Large intestine (tissue), 3 donors: ENCODE measurements around the gene SLC16A8. TPM values are rescaled to one million over a fixed set of nuclear protein-coding genes. Genes with fewer than 3 reads are reported as not detected.

ENCODE experiments used
- DNase-seq, 2 donors: peaks; one replicate each; pipeline versions ENCODE4 v3.0.0 to v3.0.0-alpha.2; 2013
- H3K27ac ChIP-seq: one replicate; pipeline ENCODE4 v1.5.1; 2013; ENCODE audit warnings: low read length
- H3K27me3 ChIP-seq: 2 replicates; pipeline ENCODE4 v1.6.1; 2013; ENCODE audit warnings: low read length; ENCODE audit not compliant: control insufficient read depth, insufficient read depth
- H3K36me3 ChIP-seq: 2 replicates; pipeline ENCODE4 v1.6.1; 2013; ENCODE audit warnings: low read length; ENCODE audit not compliant: control insufficient read depth, insufficient read depth
- H3K4me1 ChIP-seq: one replicate; pipeline ENCODE4 v1.6.1; 2013; ENCODE audit warnings: low read length; ENCODE audit not compliant: control insufficient read depth, insufficient read depth
- H3K4me3 ChIP-seq: one replicate; pipeline ENCODE4 v1.5.1; 2013; ENCODE audit warnings: low read length
- H3K9me3 ChIP-seq: one replicate; pipeline ENCODE4 v1.6.1; 2013; ENCODE audit warnings: mild to moderate bottlenecking, low read depth, low read length, moderate library complexity; ENCODE audit not compliant: control insufficient read depth
- WGBS: methylation state at CpG from one replicate; pipeline ENCODE4 v1.1.5; 2013; ENCODE audit warnings: low lambda C conversion rate; ENCODE audit not compliant: insufficient coverage; 5-methylcytosine and 5-hydroxymethylcytosine counted together
- polyA plus RNA-seq: library from polyadenylated mRNA; unstranded; fragments of 120-200 nt; gene quantifications from one replicate; pipeline ENCODE4 v1.2.1, GENCODE V29; 2013

SLC16A8 gene
- polyA plus RNA-seq, 1 donor: 2.3 TPM

DNA sequence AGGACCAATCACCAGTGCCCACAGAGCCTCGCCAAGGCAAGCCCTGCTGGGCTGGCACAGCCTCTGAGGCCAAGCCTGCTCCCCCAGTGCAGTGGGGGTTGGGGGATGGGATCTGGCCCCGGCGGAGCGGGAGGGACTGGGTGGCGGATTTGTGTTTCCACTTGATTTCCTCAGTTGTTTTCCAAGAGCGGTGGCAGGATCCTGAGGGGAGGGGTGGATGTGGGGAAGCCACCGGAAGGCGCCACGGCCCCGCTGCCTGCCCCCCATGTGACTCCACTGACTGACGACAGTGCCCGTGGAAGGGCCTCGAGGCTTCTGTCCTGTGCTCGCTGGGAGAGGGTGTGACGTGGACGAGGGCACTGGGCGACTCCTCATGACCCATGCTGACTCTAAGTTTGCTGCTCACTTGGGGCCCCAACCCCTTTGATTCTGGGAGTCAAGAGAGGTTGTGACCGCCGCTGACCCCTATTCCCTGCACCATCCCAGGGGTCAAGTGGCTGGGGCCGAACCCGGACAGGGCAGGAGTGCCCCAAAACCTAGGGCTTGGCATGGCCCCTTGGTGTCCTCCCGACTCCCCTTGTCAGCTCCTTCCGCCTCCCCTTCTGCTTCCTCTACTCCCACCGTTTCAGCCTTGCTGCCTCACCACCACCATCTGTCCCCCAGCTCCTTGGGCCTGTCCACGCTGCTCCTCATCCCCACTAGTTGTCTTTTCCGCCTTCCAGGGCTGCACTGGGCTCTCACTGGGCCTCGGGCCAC is 50.3 kb downstream of the SLC16A8 start:
- Histone ChIP-seq H3K4me3 (no peak overlapping the region), H3K36me3 (no peaks in the 10 kb centered on the region), H3K27ac (no peak overlapping the region), H3K4me1 (peaks cover 21% of the 10 kb centered on the region), H3K9me3 (no peaks in the 10 kb centered on the region), H3K27me3 (no peaks in the 10 kb centered on the region)
- DNase-seq: no peak
- WGBS: 80% methylated on average over 3 of the region's 27 CpGs

DNA sequence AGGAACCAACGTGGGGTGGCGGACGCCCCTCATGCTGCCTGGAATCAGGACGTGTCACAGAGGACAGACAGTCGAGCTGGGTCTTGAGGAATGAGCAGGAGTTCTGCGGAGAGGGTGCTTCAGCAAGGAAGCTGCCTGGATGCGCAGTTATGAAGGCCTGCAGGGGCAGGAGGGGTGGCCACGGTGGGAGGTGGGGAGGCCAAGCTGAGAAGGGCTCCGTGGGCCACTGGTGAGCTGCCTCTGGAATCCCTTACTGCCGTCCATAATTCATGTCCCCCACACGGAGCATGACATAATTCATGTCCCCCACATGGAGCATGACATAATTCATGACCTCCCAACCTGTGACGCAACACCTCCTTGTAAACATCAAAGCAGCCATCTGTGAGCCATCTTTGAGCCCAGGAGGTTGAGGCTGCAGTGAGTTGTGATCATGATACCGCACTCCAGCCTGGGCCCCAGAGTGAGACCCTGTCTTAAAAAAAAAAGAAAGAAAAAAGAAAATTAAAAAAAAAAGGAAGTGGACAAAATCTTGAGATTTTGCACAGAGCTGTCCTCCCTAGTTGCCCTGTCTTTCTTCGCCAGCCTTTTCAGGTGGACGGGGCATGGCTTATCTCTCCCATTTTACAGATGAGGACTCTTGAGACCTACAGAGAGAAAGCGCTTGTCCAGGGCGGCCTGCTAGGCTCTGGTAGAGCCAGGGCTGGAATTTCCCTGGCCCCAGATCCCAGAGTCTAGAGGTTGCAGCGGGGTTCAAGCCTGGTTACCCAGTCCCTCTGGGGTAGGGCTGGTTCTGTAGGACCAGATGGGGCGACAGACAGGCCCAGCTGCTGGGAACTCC is 51.1 kb downstream of the SLC16A8 start:
- DNase-seq: no peak
- H3K27ac ChIP-seq: no peak overlapping the region

DNA sequence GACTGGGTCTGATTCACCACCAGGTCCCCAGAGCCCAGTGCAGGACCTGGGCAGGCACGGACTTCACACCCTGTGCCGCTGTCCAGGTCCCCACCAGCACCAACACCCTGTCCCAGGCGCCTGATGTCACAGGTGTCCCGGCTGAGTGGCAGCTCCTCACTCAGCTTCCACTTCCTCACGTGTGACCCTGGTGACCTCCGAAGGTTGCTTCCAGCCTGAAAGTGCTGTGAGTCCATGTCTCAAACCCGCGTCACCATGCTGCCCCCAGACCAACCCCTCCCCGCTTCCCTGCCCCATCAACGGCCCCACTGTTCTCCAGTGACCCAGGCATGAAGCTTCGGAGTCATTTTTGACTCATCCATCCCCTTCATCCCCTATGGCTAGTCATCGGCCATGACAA is 52.5 kb downstream of the SLC16A8 start:
- 100% methylated on average over 2 of the region's 12 CpGs for WGBS
- H3K4me1 ChIP-seq: peaks cover 21% of the 10 kb centered on the region
- DNase-seq: no peak
- no peaks in the 10 kb centered on the region for H3K27me3 ChIP-seq
- no peak overlapping the region for H3K27ac ChIP-seq
- no peaks in the 10 kb centered on the region for H3K9me3 ChIP-seq
- no peak overlapping the region for H3K4me3 ChIP-seq
- H3K36me3 ChIP-seq: no peaks in the 10 kb centered on the region

More for the DNA sequence above, 51.1 kb downstream of the SLC16A8 start:
- Histone ChIP-seq H3K9me3 (no peaks in the 10 kb centered on the region), H3K4me3 (no peak overlapping the region), H3K27me3 (no peaks in the 10 kb centered on the region), H3K4me1 (peaks cover 21% of the 10 kb centered on the region), H3K36me3 (no peaks in the 10 kb centered on the region)
- WGBS: no CpG with 5 or more reads among the region's 19 CpGs

DNA sequence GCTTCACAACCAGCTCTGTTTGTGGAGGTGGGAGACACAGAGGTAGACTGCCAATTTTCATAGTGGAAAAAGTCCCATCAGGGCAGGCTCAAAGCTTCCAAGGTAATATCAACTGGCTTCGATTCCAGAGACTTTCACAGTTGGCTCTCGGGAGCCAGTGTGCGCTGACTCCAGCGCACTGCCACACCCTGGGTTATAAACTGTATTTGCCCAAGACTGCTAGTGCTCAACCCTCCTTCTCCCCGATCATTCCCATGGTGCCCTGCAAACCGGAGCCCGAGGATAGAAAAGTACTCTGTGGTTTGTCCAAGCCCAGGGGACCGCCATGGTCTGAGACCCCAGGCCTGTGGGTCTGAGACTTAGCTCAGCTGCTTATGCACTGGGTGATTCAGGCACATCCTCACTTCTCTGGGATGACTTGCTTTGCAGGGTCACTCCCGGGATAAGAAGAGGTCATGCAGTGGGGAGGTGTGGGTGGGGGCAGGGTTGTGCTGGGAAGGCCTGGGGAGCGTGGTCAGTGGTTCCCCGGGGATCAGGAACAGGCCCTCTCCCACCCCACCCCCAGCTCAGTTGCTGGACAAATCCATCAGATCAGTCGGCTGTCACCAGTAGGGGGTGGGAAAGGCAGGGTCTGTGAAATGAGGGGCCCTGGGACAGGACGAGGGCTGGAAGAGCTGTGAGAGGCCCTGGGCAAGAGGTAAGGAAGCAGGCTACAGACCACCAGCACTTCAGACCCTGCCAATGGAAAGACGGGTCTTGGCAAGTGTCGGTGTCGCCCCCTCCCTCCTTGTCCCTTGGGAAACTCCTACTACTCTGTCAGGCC is 53.5 kb downstream of the SLC16A8 start:
- peak in 1 of 2 donors; percentile 63 for DNase-seq
- Histone ChIP-seq H3K36me3 (no peaks in the 10 kb centered on the region), H3K4me3 (no peak overlapping the region), H3K27me3 (peaks cover 2% of the 10 kb centered on the region), H3K4me1 (peaks cover 21% of the 10 kb centered on the region), H3K27ac (no peak overlapping the region), H3K9me3 (no peaks in the 10 kb centered on the region)
- no CpG with 5 or more reads among the region's 16 CpGs for WGBS

DNA sequence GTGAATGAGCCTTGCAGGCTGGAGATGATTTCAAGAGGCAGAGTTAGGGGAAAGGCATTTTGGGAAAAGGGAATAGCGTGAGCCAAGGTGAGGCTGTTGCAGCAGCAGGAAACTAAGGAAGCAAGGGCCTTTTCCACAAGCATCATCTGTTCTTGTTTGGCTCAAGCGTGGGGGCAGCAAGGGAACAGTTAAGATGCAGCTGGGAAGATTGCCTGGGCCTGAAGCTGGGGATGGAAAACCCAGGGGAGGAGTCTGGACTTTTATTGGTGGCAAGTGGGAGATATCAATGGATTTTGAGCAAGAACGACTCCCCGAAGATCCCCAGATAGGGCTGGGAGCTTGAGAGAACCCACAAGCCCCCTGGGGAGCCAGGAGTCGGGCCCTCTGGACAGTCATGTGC is 54.1 kb downstream of the SLC16A8 start:
- no CpG with 5 or more reads among the region's 5 CpGs for WGBS
- Histone ChIP-seq H3K4me3 (no peak overlapping the region), H3K36me3 (no peaks in the 10 kb centered on the region), H3K27me3 (peaks cover 2% of the 10 kb centered on the region), H3K4me1 (peaks cover 21% of the 10 kb centered on the region), H3K9me3 (no peaks in the 10 kb centered on the region), H3K27ac (no peak overlapping the region)
- no peak for DNase-seq

DNA sequence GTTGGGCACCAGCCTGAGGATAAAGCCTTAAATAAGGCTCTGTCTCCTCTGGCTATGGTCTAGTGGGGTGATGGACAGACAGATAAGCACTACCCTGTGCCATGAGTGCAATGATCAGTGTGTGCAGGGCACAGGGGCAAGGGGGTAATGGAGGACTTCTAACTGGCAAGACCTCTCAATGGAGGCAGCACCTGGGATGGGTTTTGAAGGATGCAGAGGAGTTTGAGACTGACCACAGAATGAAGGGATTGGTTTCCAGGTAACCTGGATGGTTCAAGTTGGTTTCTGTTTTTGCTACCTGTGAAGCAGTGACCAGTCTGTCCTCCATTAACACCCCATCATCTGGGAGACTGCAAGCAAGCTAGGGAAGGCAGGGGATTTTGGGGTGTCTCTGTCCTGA is 54.6 kb downstream of the SLC16A8 start:
- H3K4me3 ChIP-seq: no peak overlapping the region
- no peaks in the 10 kb centered on the region for H3K36me3 ChIP-seq
- H3K9me3 ChIP-seq: no peaks in the 10 kb centered on the region
- DNase-seq: no peak
- peaks cover 2% of the 10 kb centered on the region for H3K27me3 ChIP-seq
- no peak overlapping the region for H3K27ac ChIP-seq
- peaks cover 21% of the 10 kb centered on the region for H3K4me1 ChIP-seq

DNA sequence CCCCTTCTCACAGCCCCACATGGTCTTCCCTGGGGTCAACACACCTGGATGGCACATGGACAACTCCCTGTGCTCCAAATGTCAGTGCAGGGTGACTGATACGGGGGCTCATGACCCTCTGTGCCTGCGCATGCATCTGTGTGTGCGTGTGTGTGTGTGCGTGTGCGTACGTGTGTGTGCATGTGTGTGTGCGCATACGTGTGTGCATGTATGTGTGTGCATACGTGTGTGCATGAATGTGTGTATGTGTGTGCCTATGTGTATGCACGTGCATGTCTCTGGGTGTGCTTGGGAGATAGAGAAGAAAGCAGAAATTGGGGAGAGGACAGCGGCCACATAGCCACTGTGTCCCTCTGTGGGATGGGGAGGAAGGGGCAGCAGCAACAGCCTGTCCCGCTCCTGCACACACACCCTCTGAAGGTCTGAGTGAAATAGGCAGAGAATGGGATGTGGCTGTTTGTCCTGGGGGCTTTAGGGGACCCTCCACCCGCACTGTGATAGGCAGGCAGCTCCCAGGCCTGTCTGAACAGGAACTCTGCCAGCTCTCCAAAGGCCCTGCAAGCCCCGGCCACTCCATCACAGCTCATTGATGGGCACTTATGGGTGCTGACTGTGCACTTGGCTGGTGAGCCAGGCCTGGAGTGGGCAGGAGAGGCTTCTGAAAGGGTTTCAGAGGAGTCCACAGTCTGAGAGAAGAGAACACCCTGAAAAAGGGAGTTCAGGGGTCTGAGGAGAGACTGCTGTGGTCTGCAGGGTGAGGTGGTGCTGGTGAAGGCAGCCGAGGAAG is 55.4 kb downstream of the SLC16A8 start:
- Histone ChIP-seq H3K27me3 (peaks cover 2% of the 10 kb centered on the region), H3K9me3 (no peaks in the 10 kb centered on the region), H3K36me3 (no peaks in the 10 kb centered on the region), H3K27ac (no peak overlapping the region), H3K4me1 (peaks cover 13% of the 10 kb centered on the region), H3K4me3 (no peak overlapping the region)
- DNase-seq: no peak
- WGBS: no CpG with 5 or more reads among the region's 15 CpGs

Other genes starting within 250 kb of the SLC16A8 start
- 25.1 TPM for gene ANKRD54, start 239.8 kb downstream of the SLC16A8 start, polyA plus RNA-seq
- gene EIF3L, start 234.8 kb downstream of the SLC16A8 start, polyA plus RNA-seq: 644 TPM
- 14.5 TPM for gene MICALL1, start 177.9 kb downstream of the SLC16A8 start, polyA plus RNA-seq
- gene C22orf23, start 130.6 kb downstream of the SLC16A8 start, polyA plus RNA-seq: 0.73 TPM
- gene POLR2F, start 130.5 kb downstream of the SLC16A8 start, polyA plus RNA-seq: 62.8 TPM
- 8.8 TPM for gene SOX10, start 99.6 kb downstream of the SLC16A8 start, polyA plus RNA-seq
- 32.0 TPM for gene PICK1, start 26.8 kb downstream of the SLC16A8 start, polyA plus RNA-seq
- gene BAIAP2L2, start 26.5 kb upstream of the SLC16A8 start, polyA plus RNA-seq: 119 TPM
- 71.1 TPM for gene PLA2G6, start 97.6 kb upstream of the SLC16A8 start, polyA plus RNA-seq
- 20.2 TPM for gene MAFF, start 117.8 kb upstream of the SLC16A8 start, polyA plus RNA-seq
- 56.5 TPM for gene TMEM184B, start 188.8 kb upstream of the SLC16A8 start, polyA plus RNA-seq
- 125 TPM for gene CSNK1E, start 233.2 kb upstream of the SLC16A8 start, polyA plus RNA-seq